LNCaP clone FGC (cell line): ENCODE results near the gene PHC2.

Experiments
- DNase-seq: peaks from one replicate; pipeline ENCODE4 v3.0.0-alpha.2; 2011; ENCODE audit warnings: low read depth
- H3K4me3 ChIP-seq: 2 replicates; pipeline ENCODE4 v1.5.1; 2011; ENCODE audit warnings: mild to moderate bottlenecking, low read depth, low read length, control low read depth
- CTCF ChIP-seq: IDR thresholded peaks from 2 replicates; pipeline ENCODE4 v1.5.1; 2012; ENCODE audit warnings: mild to moderate bottlenecking; ENCODE audit not compliant: control insufficient read depth, insufficient read depth; ENCODE audit errors: extremely low read depth

Gene PHC2

GRCh38 chr1:33433509-33434362, 2.8 kb upstream of the PHC2 start:
- H3K4me3 ChIP-seq, result no peak overlapping the region
- no peak for DNase-seq
- no peak for TF ChIP-seq CTCF

- no peak for DNase-seq
These were observed 821 bp downstream of the PHC2 start for GRCh38 chr1:33429856-33430691.

DNA sequence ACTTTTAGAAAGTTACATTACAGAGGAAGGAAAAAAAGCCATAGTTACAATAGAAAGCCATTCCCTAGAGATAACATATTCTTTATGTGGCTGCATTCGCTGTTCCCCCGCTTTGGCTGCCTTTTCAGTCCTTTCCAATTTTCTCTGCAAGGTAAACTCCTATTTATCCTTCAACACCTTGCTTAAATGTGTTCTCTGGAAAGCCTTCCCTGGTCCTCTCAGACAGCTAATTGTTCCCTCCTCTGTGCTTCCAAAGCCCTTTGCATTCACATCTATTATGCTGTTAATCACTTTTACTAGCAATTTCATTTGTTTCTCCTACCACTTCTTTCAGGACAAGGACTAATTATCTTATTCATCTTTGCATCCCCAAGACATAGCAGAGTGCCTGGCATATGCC, 1.6 kb downstream of the PHC2 start:
- peak overlapping the region; percentile 68 for H3K4me3 ChIP-seq
- TF ChIP-seq CTCF, result no peak
- no peak for DNase-seq

More at GRCh38 chr1:33429856-33430691, 821 bp downstream of the PHC2 start:
- 0 out of 2 replicates have a peak, but pooled peaks have one; percentile 9 for TF ChIP-seq CTCF
- H3K4me3 ChIP-seq, result peak overlapping the region; percentile 68

- no peak overlapping the region for H3K4me3 ChIP-seq
- TF ChIP-seq CTCF, result no peak
- DNase-seq, result no peak
These were observed 2.2 kb downstream of the PHC2 start for GRCh38 chr1:33428661-33429060.

DNA sequence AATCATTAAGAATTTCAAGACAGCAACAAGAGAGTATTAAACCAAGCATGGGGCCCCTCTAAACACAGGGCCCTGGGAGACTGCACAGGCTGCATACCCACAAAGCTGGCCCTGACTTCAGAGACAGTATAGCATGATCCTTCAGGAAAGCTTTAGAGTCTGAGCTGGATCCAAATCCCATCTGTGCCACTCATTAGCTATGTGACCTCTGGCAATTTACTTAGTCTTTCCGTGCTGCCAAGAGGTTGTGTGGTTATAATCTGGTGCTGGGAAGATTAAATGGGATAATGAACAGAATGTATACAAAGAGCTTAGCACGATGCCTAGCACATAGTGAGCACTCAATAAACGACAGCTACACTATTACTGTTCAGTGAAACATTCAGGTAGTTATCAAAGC, 4.0 kb downstream of the PHC2 start:
- no peak for DNase-seq
- no peak overlapping the region for H3K4me3 ChIP-seq

DNA sequence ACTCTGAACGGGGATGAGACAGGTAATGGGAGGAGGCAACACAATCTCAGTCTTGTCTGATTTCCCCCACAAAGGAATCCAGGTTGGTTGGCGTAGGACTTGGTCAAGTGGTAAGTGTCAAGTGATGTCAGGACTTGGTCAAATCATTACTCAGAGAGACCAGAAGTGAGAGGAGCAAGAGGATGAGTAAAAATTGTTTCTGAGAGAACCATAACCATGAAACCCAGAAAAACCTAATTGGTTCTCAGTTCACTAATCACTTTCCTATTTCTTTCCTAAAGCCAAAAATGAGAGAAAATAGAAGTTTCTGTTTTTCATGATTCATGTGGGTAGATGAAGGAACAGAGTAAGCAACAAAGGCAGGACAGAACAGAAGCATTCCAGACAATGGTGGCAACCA, 5.0 kb downstream of the PHC2 start:
- no peak for TF ChIP-seq CTCF
- H3K4me3 ChIP-seq, result no peak overlapping the region
- no peak for DNase-seq

More for the DNA sequence above, 4.0 kb downstream of the PHC2 start:
- no peak for TF ChIP-seq CTCF
